ENCODE results near the gene TRIM2. TPM values are rescaled to one million over a fixed set of nuclear protein-coding genes. Genes with fewer than 3 reads are reported as not detected.

TRIM2 gene
- total and polyA plus RNA-seq, 2 of the 8 experiments (the other 6 are each of a cell fraction or from before 2014, with no cell fraction given), result 34.0 to 59.8 TPM

- TF ChIP-seq, protein P1, sequence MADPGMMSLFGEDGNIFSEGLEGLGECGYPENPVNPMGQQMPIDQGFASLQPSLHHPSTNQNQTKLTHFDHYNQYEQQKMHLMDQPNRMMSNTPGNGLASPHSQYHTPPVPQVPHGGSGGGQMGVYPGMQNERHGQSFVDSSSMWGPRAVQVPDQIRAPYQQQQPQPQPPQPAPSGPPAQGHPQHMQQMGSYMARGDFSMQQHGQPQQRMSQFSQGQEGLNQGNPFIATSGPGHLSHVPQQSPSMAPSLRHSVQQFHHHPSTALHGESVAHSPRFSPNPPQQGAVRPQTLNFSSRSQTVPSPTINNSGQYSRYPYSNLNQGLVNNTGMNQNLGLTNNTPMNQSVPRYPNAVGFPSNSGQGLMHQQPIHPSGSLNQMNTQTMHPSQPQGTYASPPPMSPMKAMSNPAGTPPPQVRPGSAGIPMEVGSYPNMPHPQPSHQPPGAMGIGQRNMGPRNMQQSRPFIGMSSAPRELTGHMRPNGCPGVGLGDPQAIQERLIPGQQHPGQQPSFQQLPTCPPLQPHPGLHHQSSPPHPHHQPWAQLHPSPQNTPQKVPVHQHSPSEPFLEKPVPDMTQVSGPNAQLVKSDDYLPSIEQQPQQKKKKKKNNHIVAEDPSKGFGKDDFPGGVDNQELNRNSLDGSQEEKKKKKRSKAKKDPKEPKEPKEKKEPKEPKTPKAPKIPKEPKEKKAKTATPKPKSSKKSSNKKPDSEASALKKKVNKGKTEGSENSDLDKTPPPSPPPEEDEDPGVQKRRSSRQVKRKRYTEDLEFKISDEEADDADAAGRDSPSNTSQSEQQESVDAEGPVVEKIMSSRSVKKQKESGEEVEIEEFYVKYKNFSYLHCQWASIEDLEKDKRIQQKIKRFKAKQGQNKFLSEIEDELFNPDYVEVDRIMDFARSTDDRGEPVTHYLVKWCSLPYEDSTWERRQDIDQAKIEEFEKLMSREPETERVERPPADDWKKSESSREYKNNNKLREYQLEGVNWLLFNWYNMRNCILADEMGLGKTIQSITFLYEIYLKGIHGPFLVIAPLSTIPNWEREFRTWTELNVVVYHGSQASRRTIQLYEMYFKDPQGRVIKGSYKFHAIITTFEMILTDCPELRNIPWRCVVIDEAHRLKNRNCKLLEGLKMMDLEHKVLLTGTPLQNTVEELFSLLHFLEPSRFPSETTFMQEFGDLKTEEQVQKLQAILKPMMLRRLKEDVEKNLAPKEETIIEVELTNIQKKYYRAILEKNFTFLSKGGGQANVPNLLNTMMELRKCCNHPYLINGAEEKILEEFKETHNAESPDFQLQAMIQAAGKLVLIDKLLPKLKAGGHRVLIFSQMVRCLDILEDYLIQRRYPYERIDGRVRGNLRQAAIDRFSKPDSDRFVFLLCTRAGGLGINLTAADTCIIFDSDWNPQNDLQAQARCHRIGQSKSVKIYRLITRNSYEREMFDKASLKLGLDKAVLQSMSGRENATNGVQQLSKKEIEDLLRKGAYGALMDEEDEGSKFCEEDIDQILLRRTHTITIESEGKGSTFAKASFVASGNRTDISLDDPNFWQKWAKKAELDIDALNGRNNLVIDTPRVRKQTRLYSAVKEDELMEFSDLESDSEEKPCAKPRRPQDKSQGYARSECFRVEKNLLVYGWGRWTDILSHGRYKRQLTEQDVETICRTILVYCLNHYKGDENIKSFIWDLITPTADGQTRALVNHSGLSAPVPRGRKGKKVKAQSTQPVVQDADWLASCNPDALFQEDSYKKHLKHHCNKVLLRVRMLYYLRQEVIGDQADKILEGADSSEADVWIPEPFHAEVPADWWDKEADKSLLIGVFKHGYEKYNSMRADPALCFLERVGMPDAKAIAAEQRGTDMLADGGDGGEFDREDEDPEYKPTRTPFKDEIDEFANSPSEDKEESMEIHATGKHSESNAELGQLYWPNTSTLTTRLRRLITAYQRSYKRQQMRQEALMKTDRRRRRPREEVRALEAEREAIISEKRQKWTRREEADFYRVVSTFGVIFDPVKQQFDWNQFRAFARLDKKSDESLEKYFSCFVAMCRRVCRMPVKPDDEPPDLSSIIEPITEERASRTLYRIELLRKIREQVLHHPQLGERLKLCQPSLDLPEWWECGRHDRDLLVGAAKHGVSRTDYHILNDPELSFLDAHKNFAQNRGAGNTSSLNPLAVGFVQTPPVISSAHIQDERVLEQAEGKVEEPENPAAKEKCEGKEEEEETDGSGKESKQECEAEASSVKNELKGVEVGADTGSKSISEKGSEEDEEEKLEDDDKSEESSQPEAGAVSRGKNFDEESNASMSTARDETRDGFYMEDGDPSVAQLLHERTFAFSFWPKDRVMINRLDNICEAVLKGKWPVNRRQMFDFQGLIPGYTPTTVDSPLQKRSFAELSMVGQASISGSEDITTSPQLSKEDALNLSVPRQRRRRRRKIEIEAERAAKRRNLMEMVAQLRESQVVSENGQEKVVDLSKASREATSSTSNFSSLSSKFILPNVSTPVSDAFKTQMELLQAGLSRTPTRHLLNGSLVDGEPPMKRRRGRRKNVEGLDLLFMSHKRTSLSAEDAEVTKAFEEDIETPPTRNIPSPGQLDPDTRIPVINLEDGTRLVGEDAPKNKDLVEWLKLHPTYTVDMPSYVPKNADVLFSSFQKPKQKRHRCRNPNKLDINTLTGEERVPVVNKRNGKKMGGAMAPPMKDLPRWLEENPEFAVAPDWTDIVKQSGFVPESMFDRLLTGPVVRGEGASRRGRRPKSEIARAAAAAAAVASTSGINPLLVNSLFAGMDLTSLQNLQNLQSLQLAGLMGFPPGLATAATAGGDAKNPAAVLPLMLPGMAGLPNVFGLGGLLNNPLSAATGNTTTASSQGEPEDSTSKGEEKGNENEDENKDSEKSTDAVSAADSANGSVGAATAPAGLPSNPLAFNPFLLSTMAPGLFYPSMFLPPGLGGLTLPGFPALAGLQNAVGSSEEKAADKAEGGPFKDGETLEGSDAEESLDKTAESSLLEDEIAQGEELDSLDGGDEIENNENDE (IDR thresholded peaks at IDR 0.05; ENCODE audit: insufficient replicate concordance, low read length), result no peak
Observed at GRCh38 chr4:153179100-153179499, 25.1 kb upstream of the TRIM2 start (continued).
